H9 (cell line): ENCODE measurements around the gene SLC2A1. TPM values are rescaled to one million over a fixed set of nuclear protein-coding genes. Genes with fewer than 3 reads are reported as not detected.

Experiments
- DNase-seq: peaks from one replicate; pipeline ENCODE4 v3.0.0-alpha.2; 2017
- H2AFZ ChIP-seq: one replicate; pipeline ENCODE4 v1.6.1; 2013; ENCODE audit warnings: mild to moderate bottlenecking, low read length, control low read depth, moderate library complexity
- H2AK5ac ChIP-seq: 2 replicates; pipeline ENCODE4 v1.6.1; 2013; ENCODE audit warnings: low read length, control low read depth, mixed read lengths; ENCODE audit not compliant: insufficient read length
- H2BK120ac ChIP-seq: one replicate; pipeline ENCODE4 v1.6.1; 2013; ENCODE audit warnings: low read depth, mild to moderate bottlenecking, low read length, control low read depth, inconsistent platforms; ENCODE audit not compliant: poor library complexity, severe bottlenecking
- H2BK12ac ChIP-seq: 2 replicates; pipeline ENCODE4 v1.6.1; 2013; ENCODE audit warnings: low read length, control low read depth, mixed read lengths, low read depth; ENCODE audit not compliant: insufficient read length
- H2BK15ac ChIP-seq: 2 replicates; pipeline ENCODE4 v1.6.1; 2013; ENCODE audit warnings: low read depth, low read length, control low read depth
- H2BK20ac ChIP-seq: one replicate; pipeline ENCODE4 v1.6.1; 2013; ENCODE audit warnings: low read depth, mild to moderate bottlenecking, low read length, control low read depth, inconsistent platforms; ENCODE audit not compliant: poor library complexity, severe bottlenecking
- H2BK5ac ChIP-seq: 2 replicates; pipeline ENCODE4 v1.6.1; 2013; ENCODE audit warnings: low read length, control low read depth, mixed read lengths; ENCODE audit not compliant: insufficient read length
- H3K14ac ChIP-seq: 2 replicates; pipeline ENCODE4 v1.6.1; 2013; ENCODE audit warnings: low read length, control low read depth; ENCODE audit not compliant: insufficient read depth
- H3K18ac ChIP-seq: 2 replicates; pipeline ENCODE4 v1.6.1; 2013; ENCODE audit warnings: low read depth, mild to moderate bottlenecking, mixed read lengths, low read length, control low read depth; ENCODE audit not compliant: insufficient read length
- H3K23ac ChIP-seq: 2 replicates; pipeline ENCODE4 v1.6.1; 2013; ENCODE audit warnings: low read length, control low read depth, mixed read lengths, low read depth; ENCODE audit not compliant: insufficient read length
- H3K23me2 ChIP-seq: 2 replicates; pipeline ENCODE4 v1.6.1; 2013; ENCODE audit warnings: low read depth, mild to moderate bottlenecking, mixed read lengths, low read length, control low read depth; ENCODE audit not compliant: insufficient read length, poor library complexity, severe bottlenecking
- H3K27ac ChIP-seq: 2 replicates; pipeline ENCODE4 v1.5.1; 2013; ENCODE audit warnings: low read length, control low read depth, mixed read lengths, low read depth; ENCODE audit not compliant: insufficient read length
- H3K27me3 ChIP-seq: 2 replicates; pipeline ENCODE4 v1.6.1; 2013; ENCODE audit warnings: low read length, control low read depth, inconsistent platforms; ENCODE audit not compliant: insufficient read depth
- H3K4ac ChIP-seq: 2 replicates; pipeline ENCODE4 v1.6.1; 2013; ENCODE audit warnings: low read depth, mild to moderate bottlenecking, control low read depth, inconsistent platforms, low read length, moderate library complexity
- H3K4me1 ChIP-seq: 2 replicates; pipeline ENCODE4 v1.6.1; 2013; ENCODE audit warnings: low read length, control low read depth, inconsistent platforms; ENCODE audit not compliant: insufficient read depth
- H3K4me2 ChIP-seq: 2 replicates; pipeline ENCODE4 v1.6.1; 2013; ENCODE audit warnings: low read length, control low read depth, mixed read lengths; ENCODE audit not compliant: insufficient read length, insufficient read depth
- H3K56ac ChIP-seq: 2 replicates; pipeline ENCODE4 v1.6.1; 2013; ENCODE audit warnings: low read depth, mild to moderate bottlenecking, mixed read lengths, low read length, control low read depth; ENCODE audit not compliant: insufficient read length
- H3K79me1 ChIP-seq: 2 replicates; pipeline ENCODE4 v1.6.1; 2013; ENCODE audit warnings: low read depth, mild to moderate bottlenecking, moderate library complexity, low read length, control low read depth, inconsistent platforms; ENCODE audit not compliant: insufficient read depth, poor library complexity, severe bottlenecking
- H3K79me2 ChIP-seq: 2 replicates; pipeline ENCODE4 v1.6.1; 2013; ENCODE audit warnings: low read length, control low read depth, inconsistent platforms; ENCODE audit not compliant: insufficient read depth
- H3K9ac ChIP-seq: 2 replicates; pipeline ENCODE4 v1.6.1; 2013; ENCODE audit warnings: low read length, control low read depth, mixed read lengths; ENCODE audit not compliant: insufficient read length; ENCODE audit errors: extremely low read depth
- H3K9me3 ChIP-seq: one replicate; pipeline ENCODE4 v1.6.1; 2013; ENCODE audit warnings: low read depth, low read length, inconsistent platforms; ENCODE audit not compliant: control insufficient read depth
- H3T11ph ChIP-seq: one replicate; pipeline ENCODE4 v1.6.1; 2013; ENCODE audit warnings: mild to moderate bottlenecking, low read length, control low read depth, inconsistent platforms
- H4K20me1 ChIP-seq: one replicate; pipeline ENCODE4 v1.6.1; 2013; ENCODE audit not compliant: control insufficient read depth, insufficient read length, insufficient read depth
- H4K5ac ChIP-seq: 2 replicates; pipeline ENCODE4 v1.6.1; 2013; ENCODE audit warnings: low read depth, mild to moderate bottlenecking, mixed read lengths, low read length, control low read depth; ENCODE audit not compliant: insufficient read length
- H4K8ac ChIP-seq: replicated peaks from 2 replicates; pipeline ENCODE4 v1.6.1; 2013; ENCODE audit warnings: low read length, control low read depth, mixed read lengths, low read depth; ENCODE audit not compliant: insufficient read length
- H4K91ac ChIP-seq: 2 replicates; pipeline ENCODE4 v1.6.1; 2013; ENCODE audit warnings: low read depth, mild to moderate bottlenecking, moderate library complexity, mixed read lengths, low read length, control low read depth; ENCODE audit not compliant: insufficient read length
- H3K27ac Mint-ChIP-seq, 3 experiments: 2 replicates in 2 of 3; 3 replicates in 1 of 3; pipeline ENCODE4 v1.8.0; 2020 to 2021; ENCODE audit warnings: mixed read lengths in 3 of 3, mild to moderate bottlenecking in 1 of 3, moderate library complexity in 1 of 3
- H3K27me3 Mint-ChIP-seq: 2 replicates; pipeline ENCODE4 v1.8.0; 2021; ENCODE audit warnings: low read depth, mild to moderate bottlenecking, moderate library complexity, mixed read lengths
- H3K36me3 Mint-ChIP-seq, 3 experiments: 2 replicates in 2 of 3; 3 replicates in 1 of 3; pipeline ENCODE4 v1.8.0; 2020 to 2021; ENCODE audit warnings: low read depth in 3 of 3, mixed read lengths in 3 of 3; ENCODE audit not compliant: insufficient read depth in 1 of 3
- H3K4me1 Mint-ChIP-seq, 2 experiments: 2 replicates each; pipeline ENCODE4 v1.8.0; 2020; ENCODE audit warnings: mixed read lengths in 2 of 2
- H3K4me3 Mint-ChIP-seq, 2 experiments: 2 replicates in 1 of 2; 3 replicates in 1 of 2; pipeline ENCODE4 v1.8.0; 2020 to 2021; ENCODE audit warnings: mild to moderate bottlenecking in 2 of 2, mixed read lengths in 2 of 2, moderate library complexity in 1 of 2
- H3K9me3 Mint-ChIP-seq, 2 experiments: 2 replicates in 1 of 2; 3 replicates in 1 of 2; pipeline ENCODE4 v1.8.0; 2020; ENCODE audit warnings: mild to moderate bottlenecking in 2 of 2, mixed read lengths in 2 of 2, moderate library complexity in 1 of 2
- WGBS: extraction: QIAGEN DNeasy Blood & Tissue Kit; methylation state at CpG from one replicate; pipeline ENCODE4 v1.1.7; 2013; ENCODE audit warnings: missing lambda C conversion rate, low lambda C conversion rate, mixed read lengths; ENCODE audit not compliant: insufficient read length; ENCODE audit errors: extremely low coverage; 5-methylcytosine and 5-hydroxymethylcytosine counted together
- total RNA-seq: library from RNA; stranded (reverse); gene quantifications from 2 replicates; pipeline ENCODE4 v1.2.1, GENCODE V29; 2021
- TF ChIP-seq, protein P1 (sequence below): fragments of 200-600 bp; sonication (generic); conservative IDR thresholded peaks from 3 replicates; pipeline ENCODE4 v1.8.0; 2021; ENCODE audit warnings: antibody characterized with exemption, mild to moderate bottlenecking

The SLC2A1 gene
- total RNA-seq, 1 experiment from 2014 or later: 186 TPM

DNA sequence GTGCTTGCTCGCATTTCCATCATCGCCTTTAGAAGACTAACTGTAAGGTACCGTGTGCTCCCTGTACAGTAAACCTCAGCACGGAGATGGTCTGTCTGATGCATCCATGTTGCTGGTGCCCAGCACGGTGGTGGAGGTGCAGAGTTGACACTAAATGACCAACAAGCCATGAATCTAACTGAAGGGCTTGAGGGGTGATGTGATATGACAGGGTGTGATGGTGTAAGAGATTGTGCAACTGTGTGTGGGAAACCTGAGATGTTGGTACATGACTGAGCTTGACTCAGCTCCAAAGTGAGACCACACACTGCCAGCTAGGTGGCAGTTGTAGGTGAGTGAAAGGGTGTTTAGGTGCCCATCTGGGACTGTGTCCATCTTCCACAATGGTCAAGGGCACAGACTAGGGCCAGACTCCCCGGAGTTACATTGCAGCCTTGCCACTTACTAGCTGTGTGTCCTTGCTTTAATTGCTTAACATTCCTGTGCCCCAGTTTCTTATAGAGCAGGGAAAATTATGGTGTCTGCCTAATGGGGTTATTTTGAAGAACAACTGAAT, 21.4 kb downstream of the SLC2A1 start:
- Histone ChIP-seq H4K8ac (no peak overlapping the region), H2BK5ac (no peak overlapping the region), H4K5ac (no peak overlapping the region), H2AK5ac (no peak overlapping the region), H2BK12ac (no peak overlapping the region), H3K4ac (no peak overlapping the region), H3K56ac (no peak overlapping the region), H2BK20ac (no peak overlapping the region), H4K20me1 (peaks cover 2% of the 10 kb centered on the region), H3K18ac (no peak overlapping the region), H3K14ac (no peak overlapping the region), H3K9me3 (no peaks in the 10 kb centered on the region), H2AFZ (no peak overlapping the region), H3K23me2 (no peaks in the 10 kb centered on the region), H2BK120ac (no peak overlapping the region), H3K79me1 (no peaks in the 10 kb centered on the region), H3K23ac (no peak overlapping the region), H3K4me2 (no peak overlapping the region), H4K91ac (no peak overlapping the region), H3K27ac (no peak overlapping the region), H3K9ac (no peak overlapping the region), H2BK15ac (no peak overlapping the region), H3K4me1 (no peaks in the 10 kb centered on the region; the same call in 1 of the 2 replicates), H3K79me2 (peaks cover 14% of the 10 kb centered on the region; the same call in 1 of the 2 replicates), H3T11ph (no peak overlapping the region), H3K27me3 (no peaks in the 10 kb centered on the region)
- peaks cover 76 to 97% (median 90%) of the 10 kb centered on the region in 3 experiments; a peak in 6 of 7 replicates for H3K36me3 Mint-ChIP-seq
- peaks cover 70 to 78% of the 10 kb centered on the region in 2 experiments for H3K4me1 Mint-ChIP-seq
- no peak for DNase-seq
- WGBS: no CpG with 5 or more reads among the region's 6 CpGs
- H3K9me3 Mint-ChIP-seq: no peaks in the 10 kb centered on the region; a peak in 1 of 5 replicates
- H3K27me3 Mint-ChIP-seq: no peaks in the 10 kb centered on the region
- TF ChIP-seq, protein P1, sequence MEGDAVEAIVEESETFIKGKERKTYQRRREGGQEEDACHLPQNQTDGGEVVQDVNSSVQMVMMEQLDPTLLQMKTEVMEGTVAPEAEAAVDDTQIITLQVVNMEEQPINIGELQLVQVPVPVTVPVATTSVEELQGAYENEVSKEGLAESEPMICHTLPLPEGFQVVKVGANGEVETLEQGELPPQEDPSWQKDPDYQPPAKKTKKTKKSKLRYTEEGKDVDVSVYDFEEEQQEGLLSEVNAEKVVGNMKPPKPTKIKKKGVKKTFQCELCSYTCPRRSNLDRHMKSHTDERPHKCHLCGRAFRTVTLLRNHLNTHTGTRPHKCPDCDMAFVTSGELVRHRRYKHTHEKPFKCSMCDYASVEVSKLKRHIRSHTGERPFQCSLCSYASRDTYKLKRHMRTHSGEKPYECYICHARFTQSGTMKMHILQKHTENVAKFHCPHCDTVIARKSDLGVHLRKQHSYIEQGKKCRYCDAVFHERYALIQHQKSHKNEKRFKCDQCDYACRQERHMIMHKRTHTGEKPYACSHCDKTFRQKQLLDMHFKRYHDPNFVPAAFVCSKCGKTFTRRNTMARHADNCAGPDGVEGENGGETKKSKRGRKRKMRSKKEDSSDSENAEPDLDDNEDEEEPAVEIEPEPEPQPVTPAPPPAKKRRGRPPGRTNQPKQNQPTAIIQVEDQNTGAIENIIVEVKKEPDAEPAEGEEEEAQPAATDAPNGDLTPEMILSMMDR: no peak
- peak overlapping the region in 1 of 2 experiments; percentile 5; a peak in 2 of 5 replicates for H3K4me3 Mint-ChIP-seq
- peak overlapping the region; percentile 74 to 94 (median 89); a peak in 6 of 7 replicates for H3K27ac Mint-ChIP-seq
